ENCODE data around the gene ADAMTSL1. TPM values are rescaled to one million over a fixed set of nuclear protein-coding genes. Genes with fewer than 3 reads are reported as not detected.

Gene ADAMTSL1
- total and polyA plus RNA-seq, 8 donors, result 1.1 to 98.8 (median 8.4) TPM

GRCh38 chr9:18459962-18460584 lies 13.9 kb upstream of the ADAMTSL1 start:
- Histone ChIP-seq H3K36me3 (no peaks in the 10 kb centered on the region), H3K4me1 (no peaks in the 10 kb centered on the region), H3K4me3 (no peak overlapping the region), H3K27ac (no peak overlapping the region), H3K9me3 (no peaks in the 10 kb centered on the region), H3K27me3 (no peaks in the 10 kb centered on the region)
- intact Hi-C loops (cut with DNase I; ENCODE audit: low total_unique reads), result no loop called here
- no peak for DNase-seq
- WGBS, 5 donors, result 68 to 79% (median 73%) methylated on average over 7 of the region's 7 CpGs
- TF ChIP-seq CTCF (IDR thresholded peaks at IDR 0.05) (no peak), POLR2AphosphoS5 (IDR thresholded peaks at IDR 0.05) (peak in 1 of 3 donors; percentile 18)

DNA sequence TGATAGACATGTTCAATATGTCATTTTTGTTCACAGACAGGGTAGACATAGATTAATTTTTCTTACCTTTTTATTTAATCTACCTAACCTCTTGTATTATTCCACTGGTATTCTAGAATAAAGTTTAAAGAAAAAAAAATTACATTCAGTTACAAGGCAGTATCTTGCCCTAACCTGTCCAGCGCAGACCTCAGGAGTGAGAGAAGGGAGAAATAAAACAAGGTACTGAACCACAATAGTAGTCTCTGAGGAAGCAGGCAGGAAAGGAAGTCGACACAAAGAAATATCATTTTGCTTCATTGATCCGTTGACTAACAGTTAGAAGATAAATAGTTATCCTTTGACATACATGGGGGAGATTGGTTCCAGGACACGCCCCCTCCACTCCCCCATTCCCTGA lies 12.5 kb upstream of the ADAMTSL1 start:
- no peak overlapping the region for H3K4me3 ChIP-seq
- H3K36me3 ChIP-seq, result no peaks in the 10 kb centered on the region
- H3K4me1 ChIP-seq, result no peaks in the 10 kb centered on the region
- no peaks in the 10 kb centered on the region for H3K27me3 ChIP-seq
- TF ChIP-seq EP300 (IDR thresholded peaks at IDR 0.05), result no peak
- TF ChIP-seq CTCF (IDR thresholded peaks at IDR 0.05), result no peak
- TF ChIP-seq POLR2A (IDR thresholded peaks at IDR 0.05), result no peak
- TF ChIP-seq POLR2AphosphoS5 (IDR thresholded peaks at IDR 0.05), result no peak
- no peak for DNase-seq
- 65 to 79% (median 77%) methylated on average over 4 of the region's 4 CpGs for WGBS, 5 donors
- H3K9me3 ChIP-seq, result no peaks in the 10 kb centered on the region
- H3K27ac ChIP-seq, result no peak overlapping the region
- intact Hi-C loops (cut with DNase I; ENCODE audit: low total_unique reads), result no loop called here

DNA sequence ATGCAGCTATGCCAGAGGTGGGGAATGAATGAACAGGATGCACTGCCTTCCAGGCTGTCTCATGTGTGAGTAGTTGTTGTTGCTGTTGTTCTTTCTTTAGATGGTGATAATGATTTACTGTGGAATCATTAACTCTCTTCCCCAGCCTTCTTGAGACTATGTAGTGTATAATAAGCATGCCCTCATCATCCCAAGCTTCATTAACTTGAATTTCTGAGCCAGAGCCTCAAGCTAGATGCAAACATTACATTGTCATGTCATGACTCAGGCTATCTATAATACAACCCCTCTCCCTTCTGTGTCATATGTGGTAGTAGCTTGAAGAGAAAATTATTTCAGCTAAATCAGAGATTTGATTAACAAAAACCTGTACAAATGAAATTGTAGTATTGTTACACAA lies 10.0 kb upstream of the ADAMTSL1 start:
- Histone ChIP-seq H3K36me3 (no peaks in the 10 kb centered on the region), H3K4me1 (no peaks in the 10 kb centered on the region), H3K27me3 (no peaks in the 10 kb centered on the region), H3K4me3 (no peak overlapping the region), H3K9me3 (no peaks in the 10 kb centered on the region), H3K27ac (no peak overlapping the region)
- TF ChIP-seq CTCF (IDR thresholded peaks at IDR 0.05) (no peak), EP300 (IDR thresholded peaks at IDR 0.05) (no peak), POLR2AphosphoS5 (IDR thresholded peaks at IDR 0.05) (no peak), POLR2A (IDR thresholded peaks at IDR 0.05) (no peak)
- no peak for DNase-seq
- intact Hi-C loops (cut with DNase I; ENCODE audit: low total_unique reads), result no loop called here

- no peak overlapping the region for H3K27ac ChIP-seq
- no peaks in the 10 kb centered on the region for H3K27me3 ChIP-seq
- H3K9me3 ChIP-seq, result peaks cover 0 to 8% (median 7%) of the 10 kb centered on the region in 4 donors
- no peaks in the 10 kb centered on the region for H3K4me1 ChIP-seq
- no peaks in the 10 kb centered on the region for H3K36me3 ChIP-seq
- WGBS, 5 donors, result 62 to 70% (median 68%) methylated on average over 4 of the region's 4 CpGs
- TF ChIP-seq CTCF (IDR thresholded peaks at IDR 0.05) (no peak), POLR2A (IDR thresholded peaks at IDR 0.05) (no peak), EP300 (IDR thresholded peaks at IDR 0.05) (no peak), POLR2AphosphoS5 (IDR thresholded peaks at IDR 0.05) (no peak)
- intact Hi-C loops (cut with DNase I; ENCODE audit: low total_unique reads), result no loop called here
- DNase-seq, result no peak
- no peak overlapping the region for H3K4me3 ChIP-seq
Measured at GRCh38 chr9:18466101-18466500, 7.9 kb upstream of the ADAMTSL1 start.

Data from stomach (tissue), 9 donors.